Duodenal mucosa (tissue), 2 donors: Measurements from ENCODE around the gene NLK.

ENCODE experiments used
- H3K27ac ChIP-seq: one replicate; pipeline ENCODE4 v1.7.0; 2013; ENCODE audit warnings: low read depth, low read length
- H3K27me3 ChIP-seq, 2 donors: one replicate each; pipeline ENCODE4 v1.7.0; 2013; ENCODE audit warnings: low read length in 2 of 2, control low read depth in 1 of 2; ENCODE audit not compliant: insufficient read depth in 2 of 2, control insufficient read depth in 1 of 2
- H3K36me3 ChIP-seq, 2 donors: one replicate each; pipeline ENCODE4 v1.7.0; 2013; ENCODE audit warnings: low read length in 2 of 2, control low read depth in 1 of 2; ENCODE audit not compliant: insufficient read depth in 2 of 2, control insufficient read depth in 1 of 2
- H3K4me1 ChIP-seq, 2 donors: one replicate each; pipeline ENCODE4 v1.7.0; 2013; ENCODE audit warnings: low read length in 2 of 2, control low read depth in 1 of 2; ENCODE audit not compliant: insufficient read depth in 2 of 2, control insufficient read depth in 1 of 2
- H3K4me3 ChIP-seq, 2 donors: one replicate each; pipeline ENCODE4 v1.7.0; 2013; ENCODE audit warnings: low read length in 2 of 2, low read depth in 1 of 2
- H3K9ac ChIP-seq, 2 donors: one replicate each; pipeline ENCODE4 v1.7.0; 2013; ENCODE audit warnings: low read length in 2 of 2, low read depth in 1 of 2
- H3K9me3 ChIP-seq, 2 donors: one replicate each; pipeline ENCODE4 v1.7.0; 2013; ENCODE audit warnings: low read length in 2 of 2, control low read depth in 1 of 2; ENCODE audit not compliant: control insufficient read depth in 1 of 2

Gene NLK

DNA sequence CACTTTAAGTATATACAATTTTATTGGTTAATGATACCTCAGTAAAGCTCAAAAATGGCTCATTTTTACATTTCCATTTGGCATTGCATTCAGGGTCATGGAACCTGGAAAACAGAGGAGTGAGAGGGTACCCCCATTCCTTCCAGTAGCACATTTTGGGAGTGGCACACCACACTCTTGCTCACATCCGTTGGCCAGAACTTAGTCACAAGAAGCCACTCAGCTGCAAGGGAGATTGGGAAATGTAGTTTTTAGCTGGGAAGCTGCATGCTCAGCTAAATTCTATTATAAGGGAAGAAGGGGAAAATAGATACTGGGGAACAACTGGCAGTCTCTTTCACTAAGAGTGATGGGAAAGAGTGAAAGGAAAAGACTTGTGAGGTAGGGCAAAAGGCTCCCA lies 174.1 kb downstream of the NLK start:
- Histone ChIP-seq H3K27ac (no peak overlapping the region), H3K9ac (no peak overlapping the region), H3K4me3 (no peak overlapping the region), H3K4me1 (no peaks in the 10 kb centered on the region), H3K9me3 (no peaks in the 10 kb centered on the region), H3K36me3 (no peaks in the 10 kb centered on the region), H3K27me3 (no peaks in the 10 kb centered on the region)

DNA sequence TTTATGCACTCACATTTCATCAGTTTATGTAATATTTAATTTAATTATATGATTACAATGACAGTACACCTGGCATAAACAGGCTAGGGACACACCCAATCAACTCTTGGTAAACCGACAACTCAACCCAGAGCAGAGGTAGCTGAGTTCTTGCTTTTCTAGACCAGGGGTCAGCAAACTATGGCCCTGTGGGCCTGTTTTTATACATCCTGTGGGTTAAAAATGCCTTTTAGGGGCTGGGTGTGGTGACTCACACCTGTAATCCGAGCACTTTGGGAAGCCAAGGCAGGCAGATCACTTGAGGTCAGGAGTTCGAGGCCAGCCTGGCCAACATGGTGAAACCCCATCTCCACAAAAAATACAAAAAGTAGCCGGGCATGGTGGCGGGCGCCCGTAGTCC lies 177.3 kb downstream of the NLK start:
- Histone ChIP-seq H3K4me3 (no peak overlapping the region), H3K9me3 (no peaks in the 10 kb centered on the region), H3K27me3 (no peaks in the 10 kb centered on the region), H3K36me3 (no peaks in the 10 kb centered on the region), H3K4me1 (no peaks in the 10 kb centered on the region), H3K27ac (no peak overlapping the region), H3K9ac (no peak overlapping the region)

DNA sequence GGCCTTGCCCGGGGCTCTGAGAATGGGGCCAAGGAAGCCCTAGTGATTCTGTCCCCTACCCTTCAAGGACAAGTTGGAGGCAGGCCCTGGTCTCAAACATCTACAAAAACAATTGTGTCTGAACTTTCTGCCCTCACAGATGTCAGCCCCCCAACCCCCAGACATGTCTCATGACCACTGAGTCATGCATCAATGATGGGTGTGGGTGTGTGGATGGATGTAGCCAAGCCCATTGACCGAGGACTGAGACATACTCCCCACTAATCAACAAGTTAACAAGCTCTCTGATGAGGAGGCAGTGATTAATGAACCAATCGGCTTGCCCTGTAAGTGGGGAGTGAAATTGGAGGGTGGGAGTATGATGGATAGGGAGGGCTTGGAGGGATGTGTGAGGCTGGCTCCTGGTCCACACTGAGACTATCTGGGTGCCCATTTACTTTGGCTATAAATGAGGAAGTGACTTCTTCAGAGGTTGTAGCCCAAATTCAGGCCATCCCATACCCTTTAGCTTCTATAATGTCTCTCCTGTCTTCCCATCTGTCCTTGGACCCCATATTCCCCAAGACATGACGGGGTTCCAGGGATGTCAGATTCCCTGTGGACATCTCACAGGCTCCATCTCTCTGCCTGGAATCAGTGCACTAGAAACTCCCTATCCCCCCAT lies 179.4 kb downstream of the NLK start:
- Histone ChIP-seq H3K4me3 (no peak overlapping the region), H3K9me3 (no peaks in the 10 kb centered on the region), H3K27me3 (no peaks in the 10 kb centered on the region), H3K4me1 (no peaks in the 10 kb centered on the region), H3K27ac (no peak overlapping the region), H3K9ac (no peak overlapping the region), H3K36me3 (no peaks in the 10 kb centered on the region)

DNA sequence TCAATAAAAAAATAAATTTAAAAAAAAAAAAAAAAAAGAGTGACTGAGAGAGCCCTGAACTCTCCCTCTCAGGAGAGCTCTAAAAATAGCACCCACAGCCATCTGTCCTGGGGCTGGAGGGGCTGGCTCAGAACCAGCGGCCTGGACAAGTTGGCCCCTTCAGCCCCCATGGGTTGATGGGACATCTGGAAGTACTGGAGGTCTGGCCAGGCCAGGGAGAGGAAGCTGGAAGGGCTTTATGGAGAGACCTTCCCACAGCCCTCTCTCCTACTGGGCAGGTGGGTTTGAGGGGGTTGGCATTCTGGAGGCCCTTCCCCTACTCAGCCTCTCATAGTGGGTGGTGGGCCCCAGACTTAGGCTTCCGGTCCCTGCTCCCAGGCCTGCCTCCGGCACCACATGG lies 182.8 kb downstream of the NLK start:
- no peaks in the 10 kb centered on the region for H3K36me3 ChIP-seq
- peaks cover 4 to 10% of the 10 kb centered on the region in 2 donors for H3K4me1 ChIP-seq
- H3K4me3 ChIP-seq, result no peak overlapping the region
- H3K27ac ChIP-seq, result no peak overlapping the region
- H3K27me3 ChIP-seq, result peaks cover 3 to 17% of the 10 kb centered on the region in 2 donors
- H3K9me3 ChIP-seq, result no peaks in the 10 kb centered on the region
- no peak overlapping the region for H3K9ac ChIP-seq

DNA sequence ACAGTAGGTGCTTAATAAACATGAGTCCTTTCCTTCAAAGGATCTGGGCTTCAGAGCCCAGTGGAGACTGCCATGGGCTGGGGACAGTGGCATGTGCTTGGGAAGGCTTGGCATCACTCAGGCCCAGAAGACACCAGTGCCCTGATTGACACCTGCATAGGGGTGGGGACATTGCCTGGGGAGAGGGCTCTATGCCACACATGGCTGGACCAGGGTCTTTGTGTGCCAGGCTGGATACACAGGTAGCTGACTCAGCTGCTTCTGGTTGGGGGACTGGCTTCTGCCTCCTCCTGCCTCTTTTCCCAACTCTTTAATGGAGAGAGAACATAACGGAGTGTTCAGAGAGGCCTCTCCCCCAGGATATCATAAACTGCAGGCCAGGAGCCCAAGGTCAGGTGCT lies 183.4 kb downstream of the NLK start:
- no peak overlapping the region for H3K4me3 ChIP-seq
- H3K9ac ChIP-seq, result no peak overlapping the region
- H3K9me3 ChIP-seq, result no peaks in the 10 kb centered on the region
- H3K27me3 ChIP-seq, result peaks cover 3 to 17% of the 10 kb centered on the region in 2 donors
- H3K27ac ChIP-seq, result no peak overlapping the region
- no peaks in the 10 kb centered on the region for H3K36me3 ChIP-seq
- peaks cover 4 to 10% of the 10 kb centered on the region in 2 donors for H3K4me1 ChIP-seq

DNA sequence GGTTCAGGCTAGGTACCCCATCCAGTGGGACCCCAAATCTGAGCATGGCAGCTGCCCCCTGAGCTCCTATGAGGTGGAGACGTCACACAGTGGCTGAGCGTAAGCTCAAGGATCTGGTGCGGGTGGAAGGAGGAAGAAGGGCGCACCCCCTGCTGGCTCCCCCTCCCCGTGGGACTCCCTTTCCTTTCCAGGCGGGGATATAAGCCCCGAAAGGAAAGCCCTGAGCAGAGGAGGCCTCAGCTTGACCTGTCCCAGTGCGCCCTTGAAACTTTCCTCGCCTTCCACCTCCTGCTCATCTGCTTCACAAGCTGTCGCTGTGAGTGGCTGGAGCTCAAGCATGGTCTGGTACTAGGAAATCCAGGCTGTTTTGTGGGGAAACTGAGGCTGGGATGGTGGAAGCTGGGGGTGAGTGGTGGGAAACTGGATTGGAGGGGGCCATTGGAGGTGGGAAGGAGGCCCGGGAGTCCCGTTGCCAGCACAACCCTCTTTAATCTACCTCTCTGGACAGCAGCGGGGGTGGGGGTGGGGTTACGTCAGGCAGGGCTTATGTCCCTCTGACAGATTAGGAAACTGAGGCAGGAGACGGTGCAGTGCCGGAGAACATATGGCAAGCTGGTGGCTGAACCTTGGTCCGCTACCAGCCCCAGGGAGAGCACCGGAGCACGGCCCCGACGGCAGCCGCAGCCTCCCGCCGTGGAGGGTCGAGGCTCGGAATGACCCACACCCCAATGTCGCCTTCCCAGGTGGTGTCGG lies 184.3 kb downstream of the NLK start:
- peaks cover 3 to 17% of the 10 kb centered on the region in 2 donors for H3K27me3 ChIP-seq

DNA sequence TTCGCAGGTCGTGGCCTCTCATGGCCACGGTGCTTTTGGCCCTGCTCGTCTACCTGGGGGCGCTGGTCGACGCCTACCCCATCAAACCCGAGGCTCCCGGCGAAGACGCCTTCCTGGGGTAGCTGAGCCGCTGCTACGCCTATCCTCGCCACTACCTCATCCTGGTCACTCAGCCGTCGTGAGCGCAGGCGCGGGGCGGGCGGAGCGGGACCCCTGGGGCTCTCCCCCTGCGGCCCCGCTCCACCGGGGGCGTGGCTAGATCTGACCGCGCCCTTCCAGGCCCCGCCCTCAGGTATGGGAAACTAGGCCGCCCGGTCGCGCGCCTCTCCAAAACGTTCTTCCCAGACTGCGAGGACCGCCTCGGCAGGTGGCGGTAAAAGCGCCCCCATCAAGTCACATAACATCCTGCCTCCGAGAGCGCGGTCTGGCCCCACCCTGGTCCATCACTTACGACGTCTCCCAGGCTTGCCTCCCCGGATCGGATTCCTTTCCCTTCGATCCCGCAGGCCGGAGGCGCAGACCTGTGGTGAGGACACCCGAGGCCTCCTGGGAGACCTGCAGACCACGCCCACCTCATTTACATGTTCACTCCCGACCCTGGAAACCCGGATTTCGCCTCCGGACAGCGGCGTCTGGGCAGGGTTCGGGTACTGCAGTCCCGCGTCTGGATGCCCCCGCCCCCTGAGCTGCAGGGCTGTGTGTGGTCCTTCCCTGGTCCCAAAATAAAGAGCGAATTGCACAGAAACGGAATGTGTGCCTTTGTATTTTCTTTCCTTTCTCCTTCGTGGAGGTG lies 185.0 kb downstream of the NLK start:
- Histone ChIP-seq H3K36me3 (no peaks in the 10 kb centered on the region), H3K9me3 (no peaks in the 10 kb centered on the region), H3K4me3 (peak overlapping the region; percentile 72 to 79), H3K4me1 (peaks cover 4 to 10% of the 10 kb centered on the region in 2 donors), H3K27ac (peak overlapping the region; percentile 10), H3K27me3 (peaks cover 3 to 17% of the 10 kb centered on the region in 2 donors), H3K9ac (peak overlapping the region; percentile 51 to 59)

More for the DNA sequence above, 184.3 kb downstream of the NLK start:
- H3K27ac ChIP-seq, result no peak overlapping the region
- H3K36me3 ChIP-seq, result no peaks in the 10 kb centered on the region
- H3K4me3 ChIP-seq, result peak overlapping the region; percentile 72 to 79
- no peak overlapping the region for H3K9ac ChIP-seq
- no peaks in the 10 kb centered on the region for H3K9me3 ChIP-seq
- H3K4me1 ChIP-seq, result peaks cover 4 to 10% of the 10 kb centered on the region in 2 donors

DNA sequence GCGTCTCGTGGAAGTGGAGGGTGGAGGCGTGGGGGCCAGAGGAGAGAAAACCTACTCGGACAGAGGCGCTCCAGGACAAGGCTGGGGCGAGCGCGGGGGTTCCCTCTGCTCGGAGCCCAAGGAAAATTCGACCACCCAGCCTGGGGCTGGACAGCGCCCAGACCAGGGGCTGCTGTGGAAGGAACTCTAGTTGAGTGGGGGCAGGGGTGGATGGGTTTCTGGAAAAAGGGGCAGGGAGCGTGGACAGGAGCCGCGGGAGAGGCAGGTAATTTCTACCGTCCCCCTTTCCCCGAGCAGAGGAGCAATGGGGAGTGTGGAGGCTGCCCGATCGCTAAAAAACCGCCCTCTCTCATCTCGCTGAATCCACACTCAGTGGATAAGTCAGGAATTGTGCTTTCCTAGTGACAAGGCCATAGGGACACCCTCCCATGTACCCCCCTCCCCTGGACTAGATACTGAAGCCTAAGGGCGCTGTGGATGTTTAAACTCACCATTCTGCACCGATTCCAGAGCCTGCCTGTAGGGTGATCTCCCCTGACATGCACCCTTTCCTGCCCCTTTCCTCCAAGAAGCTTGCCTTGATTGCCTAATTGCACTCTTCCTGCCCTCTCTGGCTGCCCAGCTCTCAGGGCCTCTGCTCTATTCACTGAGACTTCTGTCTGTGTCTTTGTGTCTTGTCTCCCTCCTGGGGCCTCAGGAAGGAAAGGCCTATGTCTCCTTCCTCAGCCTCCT lies 185.8 kb downstream of the NLK start:
- peak overlapping the region; percentile 72 to 79 for H3K4me3 ChIP-seq
- no peaks in the 10 kb centered on the region for H3K36me3 ChIP-seq
- peak overlapping the region; percentile 51 to 59 for H3K9ac ChIP-seq
- H3K27ac ChIP-seq, result no peak overlapping the region
- H3K9me3 ChIP-seq, result no peaks in the 10 kb centered on the region
- peaks cover 4 to 10% of the 10 kb centered on the region in 2 donors for H3K4me1 ChIP-seq
- peaks cover 3 to 17% of the 10 kb centered on the region in 2 donors for H3K27me3 ChIP-seq

DNA sequence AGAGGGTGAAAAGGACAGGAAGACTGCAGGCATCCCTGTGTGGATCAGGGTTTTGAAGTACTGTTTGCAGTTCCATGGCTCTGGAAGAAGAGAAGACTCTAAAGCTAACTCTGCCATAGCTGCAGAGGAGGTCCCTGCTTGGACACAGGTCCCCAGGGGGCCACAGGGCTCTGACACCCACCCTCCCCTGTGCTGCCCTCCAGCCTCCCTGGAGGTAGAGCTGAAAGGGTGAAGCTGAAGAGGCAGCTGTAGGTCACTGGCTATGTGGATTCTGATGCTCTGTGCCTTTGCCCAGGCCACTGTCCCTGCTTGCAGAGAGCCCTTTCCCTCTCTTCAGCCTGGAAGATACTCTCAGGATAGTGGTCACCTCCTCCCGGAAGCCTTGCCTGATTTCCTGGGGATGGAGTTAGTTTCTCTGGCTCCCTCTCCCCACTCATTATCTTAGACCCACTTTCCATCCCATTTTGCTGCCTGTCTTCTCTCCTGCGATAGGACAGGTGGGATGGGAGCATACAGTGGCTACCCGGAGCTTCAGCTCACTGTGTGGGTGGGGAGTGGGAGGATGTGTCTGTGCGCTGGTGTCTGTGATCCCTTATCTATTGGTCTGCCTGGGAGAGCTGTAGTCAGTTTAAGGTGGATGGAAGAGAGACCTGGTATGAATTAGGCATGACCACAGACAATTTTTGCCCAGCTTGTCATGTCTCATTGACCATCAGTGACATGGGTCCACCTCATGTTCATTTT lies 186.7 kb downstream of the NLK start:
- no peak overlapping the region for H3K27ac ChIP-seq
- no peaks in the 10 kb centered on the region for H3K9me3 ChIP-seq
- no peak overlapping the region for H3K4me3 ChIP-seq
- peaks cover 4 to 18% of the 10 kb centered on the region in 2 donors for H3K4me1 ChIP-seq
- peaks cover 3 to 17% of the 10 kb centered on the region in 2 donors for H3K27me3 ChIP-seq
- H3K9ac ChIP-seq, result no peak overlapping the region
- no peaks in the 10 kb centered on the region for H3K36me3 ChIP-seq
